NCI-H69 (cell line): ENCODE data around the gene SH3PXD2A.
"Not testable (repeated sequence)": the region's sequence is repeated elsewhere in the genome, so short reads cannot be mapped to it uniquely, and the experiment has no call there.

ENCODE experiments used
- DNase-seq: peaks from one replicate; lab custom pipeline; 2025; lab: John Stamatoyannopoulos, UW

Gene SH3PXD2A

DNA sequence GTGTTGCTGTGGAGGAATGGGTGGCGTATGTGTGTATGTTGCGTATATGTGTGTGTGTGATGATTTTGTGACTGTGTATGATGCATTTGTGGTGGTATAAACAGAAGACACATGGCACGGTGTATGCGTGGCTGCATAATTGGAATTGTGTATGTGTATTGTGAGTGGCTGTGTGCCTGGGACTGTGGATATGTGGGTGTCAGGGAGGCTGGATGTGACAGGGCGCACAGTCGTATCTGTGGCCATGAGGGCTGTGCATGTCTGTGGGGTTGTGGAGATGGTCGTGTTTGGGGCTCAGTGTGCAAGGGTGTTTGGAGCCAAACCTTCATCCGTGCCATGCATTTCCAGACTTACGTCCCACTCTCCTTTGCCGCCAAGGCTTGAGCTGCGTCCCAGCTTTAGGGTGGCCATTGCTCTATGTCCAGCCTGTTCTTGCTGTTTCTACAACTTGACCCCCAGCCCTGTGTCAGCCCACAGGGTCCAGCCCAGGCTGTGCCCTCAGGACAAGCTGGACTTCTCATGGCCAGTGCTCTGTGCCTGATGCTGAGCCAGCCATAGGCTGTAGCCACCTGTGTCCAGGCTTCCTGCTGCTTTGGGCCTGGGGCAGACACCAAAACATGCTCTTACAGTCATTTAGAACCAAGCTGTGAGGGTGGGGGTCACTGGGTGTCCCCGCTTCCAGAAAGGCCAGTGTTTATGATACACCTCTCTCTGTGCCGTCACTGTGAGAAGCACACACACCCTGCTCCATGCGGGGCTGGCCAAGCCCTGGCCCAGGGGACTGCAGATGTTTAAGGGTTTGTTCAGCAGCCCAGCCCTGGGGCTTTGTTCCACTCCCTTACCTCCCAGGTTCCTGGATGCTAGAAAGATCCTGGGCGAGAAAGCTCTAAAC lies 234.2 kb downstream of the SH3PXD2A start:
- no peak for DNase-seq

GRCh38 chr10:103620352-103620740 lies 235.0 kb downstream of the SH3PXD2A start:
- DNase-seq, result no peak

DNA sequence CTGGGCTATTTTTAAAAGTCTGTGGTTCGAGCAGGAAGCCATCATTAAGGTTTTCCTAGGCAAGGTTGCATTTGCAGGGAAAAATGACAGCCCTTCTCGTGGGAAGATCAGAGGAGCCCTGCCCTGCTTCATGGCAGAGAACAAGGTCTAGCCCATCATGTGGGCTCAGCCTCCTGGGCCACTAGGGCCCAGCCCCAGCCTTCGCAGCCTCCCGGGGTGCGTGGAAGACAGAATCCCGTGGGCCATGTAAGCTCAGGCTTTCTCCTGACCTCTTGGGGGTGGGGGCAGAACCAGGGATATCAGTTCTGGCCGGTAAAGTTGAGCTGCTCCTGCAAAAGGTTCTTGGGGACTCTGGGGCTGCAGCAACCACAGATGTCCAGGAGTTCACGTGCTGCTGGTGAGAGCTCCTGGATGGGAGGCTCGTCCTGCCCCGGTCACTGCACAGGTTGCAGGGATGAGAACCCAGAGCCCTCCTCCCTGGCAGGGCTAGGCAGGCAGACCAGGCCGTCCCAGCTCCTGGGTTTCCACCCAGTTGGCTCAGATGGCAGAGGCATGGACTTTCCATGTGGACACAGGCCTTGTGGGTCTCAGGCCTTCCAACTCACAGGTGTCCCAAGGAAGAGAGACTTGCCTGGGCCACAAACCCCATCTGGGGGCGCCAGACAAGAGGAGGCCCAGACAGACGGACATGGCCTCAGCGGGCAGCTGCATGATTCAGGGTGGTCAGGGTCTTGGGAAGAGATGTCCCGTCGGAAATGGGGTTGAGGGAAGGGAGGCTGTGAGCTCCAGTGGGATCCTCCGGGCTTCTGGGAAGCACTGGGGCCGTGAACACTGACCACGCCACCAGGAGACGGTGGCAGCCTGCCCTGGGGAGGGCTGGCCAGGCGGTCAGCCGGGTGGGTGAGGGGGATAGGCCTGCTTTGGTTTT lies 235.7 kb downstream of the SH3PXD2A start:
- no peak for DNase-seq

GRCh38 chr10:103618575-103619423 lies 236.6 kb downstream of the SH3PXD2A start:
- no peak for DNase-seq

DNA sequence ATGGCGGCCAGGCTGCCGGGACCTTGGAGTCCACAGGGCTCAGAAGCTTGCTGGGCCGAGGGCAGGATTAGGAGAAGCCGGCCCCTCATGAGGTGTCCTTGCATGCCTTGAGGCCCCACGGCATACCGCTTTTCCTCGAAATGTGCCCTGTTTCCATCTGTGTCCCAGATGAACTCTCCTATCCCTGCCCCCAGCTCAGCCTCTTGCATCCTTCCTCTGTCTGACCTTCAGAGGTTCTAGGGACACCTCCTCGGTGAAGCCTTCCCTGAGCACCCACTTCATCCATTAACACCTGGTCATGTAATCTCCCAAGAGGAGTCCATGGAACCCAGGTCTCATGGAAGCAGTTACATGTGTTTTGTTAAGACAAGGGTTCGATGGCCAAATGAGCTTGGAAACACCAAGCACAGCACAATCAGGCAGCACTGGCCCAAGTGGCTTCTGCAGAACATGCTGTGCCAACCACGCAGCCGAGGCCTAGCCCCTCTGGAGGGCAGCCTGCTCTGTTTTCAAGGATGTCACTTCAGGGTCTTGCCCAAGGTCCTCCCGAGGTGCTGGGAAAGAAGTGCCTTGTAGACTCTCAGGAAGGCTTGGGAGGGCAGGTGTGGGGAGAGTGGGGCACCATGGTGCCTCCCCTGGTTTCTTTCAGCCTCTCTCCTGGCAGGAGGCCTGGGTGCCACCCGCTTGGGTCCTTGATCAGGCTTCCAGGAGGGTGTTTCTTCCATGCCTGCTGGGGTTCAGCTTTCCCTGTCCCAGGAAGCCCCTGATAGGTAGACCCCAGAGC lies 237.6 kb downstream of the SH3PXD2A start:
- DNase-seq, result no peak

DNA sequence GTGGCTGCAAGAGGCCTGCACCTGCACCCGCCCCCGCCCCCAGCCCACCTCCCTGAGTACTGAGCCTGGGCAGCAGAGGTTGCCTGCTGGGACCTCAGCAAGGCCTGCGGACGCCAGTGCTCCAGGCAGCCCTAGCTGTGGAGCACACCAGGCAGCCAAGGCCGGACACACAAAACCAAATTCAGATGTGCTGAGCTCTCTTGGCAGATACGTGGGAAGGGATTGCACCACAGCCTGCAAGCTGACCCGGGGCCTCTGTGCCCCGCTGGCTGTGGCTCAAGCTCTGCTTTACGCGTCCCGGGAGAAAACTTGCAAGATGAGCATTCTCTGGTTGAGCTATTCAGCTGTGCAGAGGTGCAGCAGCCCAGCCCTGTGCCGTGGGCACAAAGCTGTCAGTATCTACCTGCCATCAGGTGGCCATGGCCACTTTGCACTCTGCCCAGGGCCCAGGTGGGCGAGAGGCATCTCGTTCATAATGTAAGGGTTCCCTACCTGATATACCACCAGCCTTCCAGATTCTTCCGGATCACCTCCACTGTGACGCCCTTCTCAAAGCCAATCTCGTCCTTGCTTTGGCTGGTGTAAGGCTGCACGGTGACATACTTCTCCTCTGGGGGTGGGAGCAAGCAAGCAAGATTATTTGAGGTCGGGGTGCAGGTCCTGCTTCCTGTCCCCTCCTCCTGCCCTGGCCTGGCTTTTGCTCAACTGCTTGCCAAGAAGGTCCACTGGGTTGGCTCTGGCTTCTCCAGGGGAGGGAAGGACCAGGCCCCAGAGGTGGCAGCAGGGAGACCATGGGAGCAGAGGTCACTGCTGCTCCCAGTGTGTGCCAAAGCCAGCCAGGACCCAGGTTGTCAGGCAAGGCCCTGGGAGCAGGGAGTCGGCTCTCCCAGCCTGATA lies 238.4 kb downstream of the SH3PXD2A start:
- no peak for DNase-seq

DNA sequence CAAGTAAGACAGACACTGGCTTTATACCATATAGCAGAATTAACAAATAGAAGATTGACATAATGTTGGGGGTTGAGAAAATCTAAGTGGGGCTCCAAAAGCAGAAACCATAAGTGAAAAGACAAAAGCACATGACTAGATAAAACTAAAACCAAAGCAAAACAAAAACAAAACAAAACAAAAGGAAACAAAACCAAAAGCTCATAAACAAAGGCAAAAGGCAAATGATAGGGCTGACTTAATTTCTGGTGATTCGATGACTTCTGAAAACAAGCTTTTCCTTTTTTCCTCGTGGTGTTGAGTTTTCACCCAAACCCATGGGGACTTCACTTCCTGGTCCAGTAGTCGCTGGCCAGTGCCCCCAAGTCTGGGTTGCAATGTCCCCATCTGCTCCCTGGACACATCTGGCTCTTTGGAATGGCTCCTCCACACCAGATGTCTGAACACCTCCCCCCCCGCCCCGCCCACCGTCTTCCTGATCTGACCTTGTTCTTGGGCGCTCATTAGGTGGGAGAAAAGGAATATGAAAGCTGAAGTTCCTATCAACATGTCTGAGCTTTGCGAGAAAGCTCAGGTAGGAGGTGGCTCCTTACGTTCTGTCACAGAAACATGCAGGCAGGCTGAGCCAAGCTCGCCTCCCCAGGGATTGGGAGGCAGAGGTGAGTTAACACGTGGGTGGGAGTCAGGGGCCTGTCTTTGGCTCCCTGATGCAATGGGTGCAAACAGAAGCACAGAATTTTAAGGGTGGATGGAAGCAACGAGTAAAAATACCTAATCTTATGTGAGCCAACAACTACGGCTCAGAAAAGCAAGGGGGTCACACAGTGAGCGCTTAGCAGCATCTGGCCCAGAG lies 240.8 kb downstream of the SH3PXD2A start:
- DNase-seq, result no peak

GRCh38 chr10:103613616-103614015 lies 241.8 kb downstream of the SH3PXD2A start:
- no peak for DNase-seq

DNA sequence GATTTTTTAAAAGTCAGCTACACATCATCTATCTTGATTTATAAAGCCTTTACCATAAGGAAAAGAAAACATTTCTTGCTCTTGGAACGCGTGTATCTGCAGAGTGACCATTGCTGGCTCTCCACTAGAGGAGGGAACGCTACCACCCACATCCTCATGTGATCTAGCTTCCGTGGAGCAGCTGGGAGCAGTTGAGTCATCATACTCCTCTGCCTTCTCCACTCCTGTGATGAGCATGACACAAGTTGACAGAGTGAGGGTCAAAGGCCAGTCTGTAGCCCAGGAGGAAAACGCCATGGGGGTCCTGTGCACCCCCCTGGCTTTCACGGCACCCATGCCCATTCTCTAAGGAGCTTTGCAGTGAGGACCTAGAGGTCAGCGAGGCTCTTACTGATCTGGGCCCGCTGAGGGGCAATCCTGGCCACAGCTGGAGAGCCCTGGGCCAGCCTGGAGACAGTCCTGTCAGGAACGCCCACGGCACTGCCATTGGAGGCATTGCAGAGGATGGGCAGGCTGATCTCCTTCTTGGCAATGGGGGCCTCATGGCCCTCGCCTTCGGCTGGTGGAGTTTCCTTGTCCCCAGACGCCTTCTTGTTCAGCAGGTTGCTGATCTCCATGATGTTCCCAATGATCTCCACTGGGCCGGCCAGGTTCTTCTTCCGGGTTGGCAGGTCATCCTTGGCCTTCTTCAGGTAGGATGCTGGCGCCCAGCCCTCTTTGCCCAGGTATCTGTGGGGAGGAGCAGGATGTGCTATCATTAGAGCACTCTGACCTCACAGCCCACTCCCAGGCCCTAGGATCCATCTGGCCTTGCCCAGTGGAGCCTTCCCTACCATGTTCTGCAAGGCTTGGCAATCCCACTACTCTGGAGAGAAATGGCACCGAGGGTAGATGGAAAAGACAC lies 242.7 kb downstream of the SH3PXD2A start:
- no peak for DNase-seq

DNA sequence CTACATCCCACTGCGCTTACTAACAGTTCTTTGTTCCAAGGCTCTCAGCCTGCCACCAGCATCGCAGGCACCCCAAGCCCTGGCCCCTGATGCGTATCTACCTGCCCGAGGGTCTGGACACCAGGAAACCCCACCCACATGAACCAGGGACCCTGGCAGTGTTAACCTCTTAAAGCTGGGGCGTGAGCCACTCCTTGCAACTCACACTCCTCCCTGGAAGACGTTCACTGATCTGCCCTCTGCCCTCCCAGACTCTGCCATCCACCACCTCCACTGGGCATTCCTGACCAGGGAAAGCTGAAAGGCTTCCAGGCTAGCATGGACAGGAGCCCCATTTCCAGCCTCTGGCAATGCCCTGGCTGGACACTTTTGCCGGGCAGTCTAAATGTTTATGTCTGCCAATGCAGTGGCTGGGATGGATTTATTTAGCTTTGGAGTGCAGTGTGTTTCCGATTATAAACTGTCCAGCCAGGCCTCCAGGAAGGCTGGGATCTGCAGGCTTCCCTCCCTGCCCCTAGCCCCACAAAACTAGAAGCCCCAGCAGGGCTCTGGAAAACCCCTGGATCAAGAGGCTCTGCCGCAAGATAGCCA lies 244.4 kb downstream of the SH3PXD2A start:
- no peak for DNase-seq

DNA sequence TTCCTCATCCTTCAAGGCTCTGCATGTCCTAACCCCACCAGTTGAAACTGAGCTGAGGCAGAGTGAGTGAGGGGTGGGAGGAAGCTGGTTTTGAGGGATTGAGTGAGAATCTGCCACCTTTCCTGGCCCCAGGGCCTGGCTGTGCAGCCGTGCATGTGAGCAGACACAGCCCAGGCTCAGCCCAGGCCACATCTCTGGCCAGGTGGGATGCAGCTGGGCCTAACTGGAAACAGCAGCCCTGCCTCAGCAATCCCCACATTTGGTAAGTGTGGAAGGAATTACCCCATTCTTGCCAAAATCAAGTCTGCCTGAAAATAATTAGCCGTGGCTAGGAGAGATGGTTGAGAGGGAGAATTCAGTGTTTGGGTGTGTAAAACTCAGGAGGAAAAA lies 245.3 kb downstream of the SH3PXD2A start:
- DNase-seq, result no peak

- no peak for DNase-seq
Observed at GRCh38 chr10:103609231-103610082, 245.9 kb downstream of the SH3PXD2A start.

DNA sequence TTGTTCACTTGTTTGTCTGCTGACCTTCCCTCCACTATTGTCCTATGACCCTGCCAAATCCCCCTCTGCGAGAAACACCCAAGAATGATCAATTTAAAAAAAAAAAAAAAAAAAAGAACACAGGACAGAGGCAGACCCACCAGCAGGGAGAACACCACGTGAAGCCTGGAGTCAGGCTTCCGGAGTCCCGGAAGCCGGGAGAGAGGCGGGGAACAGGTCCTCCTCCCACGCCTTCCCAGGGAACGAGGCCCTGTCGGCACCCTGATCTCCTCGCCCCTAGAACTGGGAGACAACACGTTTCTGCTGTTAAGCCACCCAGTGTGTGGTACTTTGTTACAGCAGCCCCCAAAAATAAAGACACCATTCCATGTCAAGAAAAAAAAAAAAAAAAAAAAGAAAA lies 247.3 kb downstream of the SH3PXD2A start:
- not testable (repeated sequence) for DNase-seq

DNA sequence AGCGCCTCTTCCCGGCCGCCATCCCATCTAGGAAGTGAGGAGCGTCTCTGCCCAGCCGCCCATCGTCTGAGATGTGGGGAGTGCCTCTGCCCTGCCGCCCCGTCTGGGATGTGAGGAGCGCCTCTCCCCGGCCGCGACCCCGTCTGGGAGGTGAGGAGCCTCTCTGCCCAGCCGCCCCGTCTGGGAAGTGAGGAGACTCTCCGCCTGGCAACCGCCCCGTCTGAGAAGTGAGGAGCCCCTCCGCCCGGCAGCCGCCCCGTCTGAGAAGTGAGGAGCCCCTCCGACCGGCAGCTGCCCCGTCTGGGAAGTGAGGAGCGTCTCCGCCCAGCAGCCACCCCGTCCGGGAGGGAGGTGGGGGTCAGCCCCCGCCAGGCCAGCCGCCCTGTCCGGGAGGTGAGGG lies 248.3 kb downstream of the SH3PXD2A start:
- not testable (repeated sequence) for DNase-seq

DNA sequence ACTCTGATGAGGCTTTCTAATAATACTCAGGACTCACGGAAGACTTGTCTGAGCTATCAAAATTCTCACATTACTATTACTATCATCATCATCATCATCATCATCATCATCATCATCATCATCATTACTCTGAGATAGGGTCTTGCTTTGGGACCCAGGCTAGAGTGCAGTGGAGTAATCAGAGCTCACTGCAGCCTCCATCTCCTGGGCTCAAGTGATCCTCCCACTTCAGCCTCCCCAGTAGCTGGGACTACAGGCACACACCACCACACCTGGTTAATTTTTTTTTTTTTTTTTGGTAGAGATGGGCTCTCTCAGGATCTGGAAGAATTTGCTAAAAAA lies 249.3 kb downstream of the SH3PXD2A start:
- DNase-seq, result not testable (repeated sequence)

GRCh38 chr10:103605359-103606096 lies 249.8 kb downstream of the SH3PXD2A start:
- peak; percentile 40 for DNase-seq
